PFSK-1 (cell line): ENCODE data around the gene ESAM.

Experiments used
- FOXP2 ChIP-seq: optimal IDR thresholded peaks from 2 replicates; pipeline ENCODE3; 2011; ENCODE audit warnings: borderline replicate concordance, control low read depth, inconsistent platforms; ENCODE audit not compliant: insufficient read depth; ENCODE audit errors: extremely low read length, extremely low read depth
- POLR2AphosphoS5 ChIP-seq: IDR thresholded peaks from 2 replicates; pipeline ENCODE4 v1.6.1; 2012; ENCODE audit warnings: low read depth, mild to moderate bottlenecking, control low read depth, low read length, moderate library complexity
- REST ChIP-seq, 2 experiments: IDR thresholded peaks; 2 replicates each; pipeline versions ENCODE4 v1.6.1 to v1.8.0; 2011 to 2012; ENCODE audit warnings: low read depth in 2 of 2, low read length in 2 of 2, control low read depth in 1 of 2, inconsistent platforms in 1 of 2, mild to moderate bottlenecking in 1 of 2, moderate library complexity in 1 of 2; ENCODE audit not compliant: insufficient read depth in 1 of 2
- SIN3A ChIP-seq: IDR thresholded peaks from 2 replicates; pipeline ENCODE4 v1.6.1; 2012; ENCODE audit warnings: mild to moderate bottlenecking, low read length, moderate library complexity, borderline replicate concordance; ENCODE audit not compliant: insufficient read depth
- TAF1 ChIP-seq: IDR thresholded peaks from 2 replicates; pipeline ENCODE4 v1.6.1; 2012; ENCODE audit warnings: low read length, control low read depth, borderline replicate concordance; ENCODE audit not compliant: insufficient read depth

The ESAM gene

DNA sequence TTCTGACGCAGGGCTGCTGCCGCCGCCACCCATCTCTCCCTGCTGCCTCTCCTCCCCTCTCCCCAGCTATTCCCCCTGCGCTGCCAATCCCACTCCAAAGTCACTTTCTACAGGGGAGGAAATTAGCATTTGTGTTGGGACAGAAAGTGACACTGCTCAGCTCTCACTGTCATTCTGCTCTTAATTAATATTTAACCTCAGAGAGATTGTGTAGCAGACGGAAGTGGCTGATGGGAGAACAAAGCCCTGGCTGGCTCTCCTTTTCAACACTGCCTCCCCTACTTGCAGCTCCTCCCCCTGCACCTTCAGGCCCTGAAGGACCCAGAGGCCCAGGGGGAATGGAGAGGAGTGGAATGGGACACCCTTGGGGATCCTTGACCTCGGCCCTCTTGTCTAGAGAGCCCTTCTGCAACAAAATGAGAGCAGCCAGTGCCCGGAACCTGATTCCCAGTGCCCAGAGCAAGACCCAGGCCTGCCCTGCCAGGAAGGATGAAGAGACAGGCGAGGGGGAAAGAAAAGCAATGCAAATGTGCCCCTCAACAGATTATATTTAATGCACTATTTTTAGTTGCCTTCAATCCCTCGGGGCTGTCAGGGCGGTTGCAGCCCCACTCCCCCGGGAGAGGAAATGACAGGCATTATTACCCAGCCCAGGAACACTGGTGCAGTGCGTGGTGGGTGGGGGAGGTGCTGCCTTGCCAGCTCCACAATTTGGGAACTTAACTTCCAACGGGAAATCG lies 36.9 kb downstream of the ESAM start:
- TF ChIP-seq FOXP2 (no peak), POLR2AphosphoS5 (no peak), TAF1 (no peak), REST (IDR thresholded peaks at IDR 0.05; ENCODE audit: insufficient read depth in 1 of 2, low read depth in 2 of 2, low read length in 2 of 2) (no peak), SIN3A (no peak)

DNA sequence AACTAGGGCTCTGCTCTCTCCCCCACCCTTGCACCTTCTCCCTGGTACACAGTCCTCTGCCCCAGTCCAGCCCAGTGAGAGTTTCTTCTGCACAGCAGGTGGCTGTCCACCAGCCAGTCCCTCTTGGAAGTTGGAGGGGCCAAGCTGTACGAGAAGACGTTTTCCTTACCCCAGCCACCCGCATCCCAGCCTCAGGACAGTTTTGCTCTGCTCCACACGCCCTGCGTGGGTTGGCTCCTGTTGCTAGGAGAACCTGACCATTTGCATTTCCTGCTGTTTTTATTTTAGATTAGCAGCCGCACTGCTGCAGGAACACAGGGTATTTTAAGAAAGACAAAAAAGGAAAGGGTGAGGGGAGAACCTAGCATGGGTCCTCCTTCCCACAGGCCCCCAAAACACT lies 39.9 kb downstream of the ESAM start:
- no peak for TF ChIP-seq SIN3A
- no peak for TF ChIP-seq REST (IDR thresholded peaks at IDR 0.05; ENCODE audit: insufficient read depth in 1 of 2, low read depth in 2 of 2, low read length in 2 of 2)
- no peak for TF ChIP-seq FOXP2
- TF ChIP-seq POLR2AphosphoS5, result no peak
- TF ChIP-seq TAF1, result no peak

DNA sequence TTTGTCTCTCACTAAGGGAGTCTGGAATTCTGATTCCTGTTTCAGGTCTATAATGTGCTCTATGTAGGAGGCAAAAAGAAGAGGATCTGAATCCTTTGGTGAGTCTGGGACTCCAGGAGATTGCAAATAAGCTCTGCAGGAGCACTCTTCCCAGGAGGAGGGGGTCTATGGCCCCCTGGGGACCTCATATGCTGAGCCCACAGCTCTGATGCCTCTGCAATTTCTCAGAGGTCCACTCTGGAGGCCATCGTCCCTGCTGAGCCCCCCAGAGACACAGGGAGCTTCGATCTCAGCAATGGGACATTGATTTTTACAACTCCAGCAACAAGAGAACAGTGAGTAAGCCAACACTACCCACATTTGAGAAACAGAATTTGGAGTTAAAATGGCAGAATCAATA lies 42.6 kb downstream of the ESAM start:
- TF ChIP-seq TAF1 (no peak), FOXP2 (no peak), SIN3A (no peak), REST (IDR thresholded peaks at IDR 0.05; ENCODE audit: insufficient read depth in 1 of 2, low read depth in 2 of 2, low read length in 2 of 2) (no peak), POLR2AphosphoS5 (no peak)

GRCh38 chr11:124718801-124719200 lies 43.3 kb downstream of the ESAM start:
- TF ChIP-seq FOXP2 (no peak), SIN3A (no peak)

DNA sequence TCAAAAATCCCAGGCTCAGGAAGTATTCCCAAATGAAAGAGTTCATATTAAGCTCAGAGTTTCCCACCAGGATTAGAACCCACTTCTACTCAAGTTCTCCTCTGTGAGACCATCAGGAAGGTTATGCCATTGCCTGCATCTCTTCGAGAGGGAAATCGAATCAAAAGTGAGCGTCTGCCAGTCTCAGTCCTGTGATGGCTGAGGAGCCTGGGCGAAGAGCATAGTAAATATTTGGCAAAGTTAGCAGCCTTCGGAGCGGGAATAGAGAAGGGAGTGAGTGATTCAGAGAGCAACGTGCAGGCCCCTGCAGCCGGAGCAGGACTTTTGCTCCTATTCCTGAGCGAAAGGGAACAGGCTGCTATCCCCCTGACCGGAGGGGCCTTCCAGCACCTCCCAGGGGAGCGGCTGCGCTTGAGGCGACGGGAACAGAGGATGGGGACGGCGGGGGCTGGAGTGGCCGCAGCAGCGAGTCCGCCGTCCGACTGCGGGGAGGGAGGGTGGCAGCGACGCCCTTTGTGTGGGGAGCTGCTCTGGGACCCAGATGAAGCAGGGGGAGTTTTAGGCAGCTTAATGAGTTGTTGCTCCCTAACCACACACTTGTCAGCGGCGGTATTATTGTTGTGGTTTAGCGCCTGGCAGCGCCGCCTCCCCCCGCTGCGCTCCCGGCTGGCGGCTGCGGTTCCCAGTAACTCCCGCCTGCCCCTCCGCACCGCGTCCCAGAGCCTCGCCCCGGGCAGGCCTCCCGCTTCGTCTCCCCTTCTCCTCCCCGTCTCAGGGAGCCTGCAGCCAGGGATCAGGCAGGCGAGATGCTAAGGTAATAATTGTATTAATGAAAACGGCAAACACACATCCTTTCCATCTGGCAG lies 44.1 kb downstream of the ESAM start:
- TF ChIP-seq FOXP2 (no peak), SIN3A (no peak), REST (IDR thresholded peaks at IDR 0.05; ENCODE audit: insufficient read depth in 1 of 2, low read depth in 2 of 2, low read length in 2 of 2) (no peak), TAF1 (no peak), POLR2AphosphoS5 (no peak)
